H1 (cell line): ENCODE results near the gene ADSS1. TPM values are rescaled to one million over a fixed set of nuclear protein-coding genes. Genes with fewer than 3 reads are reported as not detected.

Experiments
- CTCF ChIA-PET: fragments of 300-600 bp; sonication (Branson Sonifier 250); formaldehyde crosslinking; loops from one replicate; lab custom pipeline; 2021; ENCODE audit not compliant: partially characterized antibody; lab: Charles Lee
- POLR2A ChIA-PET: fragments of 300-600 bp; sonication (Branson Sonifier 250); formaldehyde crosslinking; loops from one replicate; lab custom pipeline; 2021; ENCODE audit warnings: inconsistent platforms; ENCODE audit not compliant: partially characterized antibody; lab: Charles Lee
- DNase-seq, 2 experiments: peaks; one replicate each; pipeline versions ENCODE4 v3.0.0 to v3.0.0-alpha.2; 2010 to 2022; ENCODE audit warnings: low spot score in 2 of 2, low read depth in 1 of 2, mixed read lengths in 1 of 2
- FAIRE-seq: peaks from 2 replicates; lab custom pipeline; 2011; peaks lifted over from hg19 to GRCh38; lab: Jason Lieb, UNC
- H2AFZ ChIP-seq: 2 replicates; pipeline ENCODE4 v1.8.1; 2012; ENCODE audit warnings: low read length, inconsistent platforms
- H2AK5ac ChIP-seq: 2 replicates; pipeline ENCODE4 v1.6.1; 2013; ENCODE audit warnings: low read depth, low read length
- H2BK120ac ChIP-seq: replicated peaks from 2 replicates; pipeline ENCODE3; 2013; ENCODE audit warnings: low read depth, low read length, inconsistent platforms
- H2BK12ac ChIP-seq: 2 replicates; pipeline ENCODE4 v1.6.1; 2013; ENCODE audit warnings: low read depth, low read length
- H2BK15ac ChIP-seq: 2 replicates; pipeline ENCODE4 v1.6.1; 2013; ENCODE audit warnings: low read length
- H2BK20ac ChIP-seq: 2 replicates; pipeline ENCODE4 v1.6.1; 2013; ENCODE audit warnings: low read length
- H2BK5ac ChIP-seq: 2 replicates; pipeline ENCODE4 v1.6.1; 2013; ENCODE audit warnings: low read depth, low read length
- H3K14ac ChIP-seq: 2 replicates; pipeline ENCODE4 v1.6.1; 2013; ENCODE audit warnings: inconsistent platforms; ENCODE audit not compliant: insufficient read length
- H3K18ac ChIP-seq: 2 replicates; pipeline ENCODE4 v1.6.1; 2013; ENCODE audit warnings: low read length; ENCODE audit errors: extremely low read depth
- H3K23ac ChIP-seq: 2 replicates; pipeline ENCODE4 v1.6.1; 2013; ENCODE audit warnings: inconsistent platforms; ENCODE audit not compliant: insufficient read length
- H3K23me2 ChIP-seq: 2 replicates; pipeline ENCODE4 v1.6.1; 2013; ENCODE audit warnings: low read depth, low read length
- H3K27ac ChIP-seq: 2 replicates; pipeline ENCODE4 v1.6.1; 2011; ENCODE audit warnings: low read depth, low read length, inconsistent platforms
- H3K27me3 ChIP-seq, 4 experiments: replicated peaks in 1 of 4; 1 replicate in 1 of 4; 2 replicates in 3 of 4; pipeline versions ENCODE4 v1.6.1 to v1.8.1; 2011 to 2013; ENCODE audit warnings: low read length in 3 of 4, mild to moderate bottlenecking in 3 of 4, inconsistent platforms in 2 of 4, mixed read lengths in 2 of 4, moderate library complexity in 1 of 4; ENCODE audit not compliant: control insufficient read depth in 3 of 4, insufficient read depth in 3 of 4; ENCODE audit errors: extremely low read depth in 1 of 4
- H3K36me3 ChIP-seq, 4 experiments: 2 replicates each; pipeline versions ENCODE4 v1.6.1 to v1.8.1; 2011 to 2013; ENCODE audit warnings: mild to moderate bottlenecking in 4 of 4, low read length in 3 of 4, moderate library complexity in 2 of 4, control low read depth in 1 of 4, inconsistent platforms in 1 of 4; ENCODE audit not compliant: insufficient read depth in 4 of 4, control insufficient read depth in 2 of 4
- H3K4ac ChIP-seq: replicated peaks from 2 replicates; pipeline ENCODE3; 2013; ENCODE audit warnings: low read length, low read depth, mixed read lengths, inconsistent platforms; ENCODE audit not compliant: insufficient read length
- H3K4me1 ChIP-seq, 4 experiments: replicated peaks in 1 of 4; 1 replicate in 1 of 4; 2 replicates in 3 of 4; pipeline versions ENCODE4 v1.6.1 to v1.8.1; 2011 to 2013; ENCODE audit warnings: low read length in 3 of 4, inconsistent platforms in 2 of 4, mixed read lengths in 1 of 4; ENCODE audit not compliant: insufficient read depth in 4 of 4, control insufficient read depth in 3 of 4
- H3K4me2 ChIP-seq, 2 experiments: 2 replicates each; pipeline versions ENCODE4 v1.6.1 to v1.8.1; 2011 to 2013; ENCODE audit warnings: low read depth in 2 of 2, low read length in 2 of 2, control low read depth in 1 of 2, inconsistent platforms in 1 of 2, mild to moderate bottlenecking in 1 of 2; ENCODE audit not compliant: insufficient read depth in 1 of 2
- H3K4me3 ChIP-seq, 4 experiments: fragments of 200-600, 300-600 bp in 1 of 4; sonication (generic), shearing (Covaris generic), sonication (Bioruptor Twin) in 1 of 4; 2 replicates each; pipeline versions ENCODE4 v1.5.1 to v1.8.1; 2011 to 2016; ENCODE audit warnings: low read length in 4 of 4, low read depth in 3 of 4, control low read depth in 2 of 4, inconsistent platforms in 2 of 4, mild to moderate bottlenecking in 2 of 4, mixed read lengths in 1 of 4, moderate library complexity in 1 of 4; ENCODE audit not compliant: insufficient read depth in 2 of 4; ENCODE audit errors: extremely low read depth in 1 of 4
- H3K56ac ChIP-seq: replicated peaks from 2 replicates; pipeline ENCODE3; 2013; ENCODE audit warnings: low read depth, mild to moderate bottlenecking, mixed read lengths, low read length, inconsistent platforms; ENCODE audit not compliant: insufficient read length
- H3K79me1 ChIP-seq: 2 replicates; pipeline ENCODE4 v1.6.1; 2013; ENCODE audit warnings: low read depth, low read length, control low read depth
- H3K79me2 ChIP-seq, 2 experiments: 2 replicates each; pipeline versions ENCODE4 v1.6.1 to v1.8.1; 2012 to 2013; ENCODE audit warnings: low read length in 2 of 2, mild to moderate bottlenecking in 2 of 2, inconsistent platforms in 1 of 2; ENCODE audit not compliant: insufficient read depth in 2 of 2, control insufficient read depth in 1 of 2
- H3K9ac ChIP-seq, 4 experiments: replicated peaks in 1 of 4; 1 replicate in 1 of 4; 2 replicates in 3 of 4; pipeline versions ENCODE4 v1.6.1 to v1.8.1; 2011 to 2013; ENCODE audit warnings: low read depth in 3 of 4, low read length in 3 of 4, control low read depth in 2 of 4, mild to moderate bottlenecking in 2 of 4, moderate library complexity in 2 of 4, inconsistent platforms in 1 of 4; ENCODE audit errors: extremely low read depth in 1 of 4
- H3K9me3 ChIP-seq, 2 experiments: 2 replicates each; pipeline versions ENCODE4 v1.6.1 to v1.8.1; 2012 to 2013; ENCODE audit warnings: mild to moderate bottlenecking in 2 of 2, moderate library complexity in 2 of 2, control low read depth in 1 of 2, inconsistent platforms in 1 of 2, low read depth in 1 of 2, low read length in 1 of 2, mixed read lengths in 1 of 2; ENCODE audit not compliant: insufficient read depth in 2 of 2
- H4K20me1 ChIP-seq, 2 experiments: replicated peaks in 1 of 2; 2 replicates each; pipeline versions ENCODE3 to v1.8.1; 2011 to 2013; ENCODE audit warnings: inconsistent platforms in 2 of 2, low read length in 2 of 2, mild to moderate bottlenecking in 1 of 2; ENCODE audit not compliant: insufficient read depth in 2 of 2, control insufficient read depth in 1 of 2
- H4K5ac ChIP-seq: 2 replicates; pipeline ENCODE4 v1.6.1; 2013; ENCODE audit warnings: low read length, low read depth, mixed read lengths, inconsistent platforms; ENCODE audit not compliant: insufficient read length
- H4K8ac ChIP-seq: 2 replicates; pipeline ENCODE4 v1.8.0; 2013; ENCODE audit warnings: mild to moderate bottlenecking, moderate library complexity, low read length, inconsistent platforms; ENCODE audit not compliant: insufficient read depth; ENCODE audit errors: extremely low read depth
- H4K91ac ChIP-seq: replicated peaks from 2 replicates; pipeline ENCODE3; 2013; ENCODE audit warnings: low read length, mixed read lengths, inconsistent platforms; ENCODE audit not compliant: insufficient read length
- ASH2L ChIP-seq: fragments of 200-600, 300-600 bp; sonication (generic); IDR thresholded peaks from one replicate; pipeline ENCODE4 v1.7.1; 2017; ENCODE audit warnings: low read length
- CBX8 ChIP-seq: fragments of 300-800, 300-1000 bp; sonication (generic); IDR thresholded peaks from 2 replicates; pipeline ENCODE4 v1.7.1; 2016; ENCODE audit warnings: low read depth, low read length, borderline replicate concordance
- CEBPB ChIP-seq: IDR thresholded peaks from 2 replicates; pipeline ENCODE4 v1.6.1; 2012; ENCODE audit warnings: low read depth, low read length
- CTCF ChIP-seq, 3 experiments: IDR thresholded peaks; 1 replicate in 2 of 3; 2 replicates in 1 of 3; pipeline versions ENCODE4 v1.5.1 to v1.6.1; 2011; ENCODE audit warnings: low read length in 3 of 3, mild to moderate bottlenecking in 3 of 3, inconsistent platforms in 2 of 3, low read depth in 1 of 3, moderate library complexity in 1 of 3; ENCODE audit not compliant: insufficient read depth in 1 of 3; ENCODE audit errors: control extremely low read depth in 1 of 3
- POLR2A ChIP-seq, 2 experiments: IDR thresholded peaks; 1 replicate in 1 of 2; 2 replicates in 1 of 2; pipeline ENCODE4 v1.6.1; 2011; ENCODE audit warnings: low read depth in 2 of 2, low read length in 2 of 2, mild to moderate bottlenecking in 2 of 2; ENCODE audit errors: control extremely low read depth in 1 of 2
- POU5F1 ChIP-seq: IDR thresholded peaks from 2 replicates; pipeline ENCODE4 v1.6.1; 2011; ENCODE audit warnings: low read depth, mild to moderate bottlenecking, low read length, moderate library complexity
- RAD21 ChIP-seq, 2 experiments: IDR thresholded peaks in 1 of 2; conservative IDR thresholded peaks in 1 of 2; 2 replicates each; pipeline ENCODE4 v1.6.1; 2011; ENCODE audit warnings: low read depth in 2 of 2, low read length in 2 of 2, improper control_type of control experiment in 1 of 2, inconsistent platforms in 1 of 2, mild to moderate bottlenecking in 1 of 2, moderate library complexity in 1 of 2
- TEAD4 ChIP-seq: IDR thresholded peaks from 2 replicates; pipeline ENCODE4 v1.6.1; 2012; ENCODE audit warnings: low read depth, low read length, inconsistent platforms, mixed read lengths
- YY1 ChIP-seq: IDR thresholded peaks from 2 replicates; pipeline ENCODE4 v1.6.1; 2011; ENCODE audit warnings: low read depth, mild to moderate bottlenecking, low read length
- WGBS, 2 experiments: shearing (Covaris generic) in 1 of 2; methylation state at CpG; one replicate each; pipeline versions ENCODE4 v1.1.6 to v1.1.7; 2013 to 2015; ENCODE audit warnings: low lambda C conversion rate in 2 of 2, mixed read lengths in 2 of 2, inconsistent platforms in 1 of 2, low coverage in 1 of 2, missing lambda C conversion rate in 1 of 2; ENCODE audit not compliant: insufficient replicate concordance in 2 of 2, insufficient coverage in 1 of 2, insufficient read length in 1 of 2; ENCODE audit errors: extremely low coverage in 1 of 2, missing lambda C conversion rate in 1 of 2; 5-methylcytosine and 5-hydroxymethylcytosine counted together
- polyA plus RNA-seq, 7 experiments: library from polyadenylated mRNA; depleted of rRNA in 3 of 7; stranded (reverse) in 5 of 7; unstranded in 2 of 7; fragments of >200 nt in 5 of 7; fragments of 200-250 nt in 2 of 7; gene quantifications; 1 replicate in 5 of 7; 2 replicates in 1 of 7; 4 replicates in 1 of 7; pipeline versions ENCODE4 v1.2.1 to v1.2.3, GENCODE V29; 2011 to 2013; ENCODE audit warnings: missing spikeins in 2 of 7, mixed read lengths in 2 of 7
- total RNA-seq: library from RNA; stranded (reverse); fragmentation: NEBNext Ultra II Directional; extraction: Animal tissue kit (Norgen Biotek cat#: 25700); gene quantifications from 2 replicates; pipeline ENCODE4 v1.2.1, GENCODE V29; 2021

Gene ADSS1
- total and polyA plus RNA-seq, 2 of the 8 experiments (the other 6 are each of a cell fraction or from before 2014, with no cell fraction given) = 7.1 to 7.9 TPM

GRCh38 chr14:104776961-104777807, 53.2 kb downstream of the ADSS1 start:
- POLR2A ChIA-PET = interaction anchor here (0.9 kb wide), 1 partner anchor 17 kb away, joined by 4 read pairs; no protein-coding TSS in a partner anchor
- 85% methylated on average over 16 of the region's 16 CpGs; no CpG with 5 or more reads in 1 of the 2 experiments for WGBS, 2 experiments
- no peak overlapping the region for H4K5ac ChIP-seq
- peaks cover 0 to 3% of the 10 kb centered on the region in 2 experiments; a peak in 1 of 4 replicates for H3K9me3 ChIP-seq
- H2AFZ ChIP-seq = no peak overlapping the region
- H3K4me3 ChIP-seq = no peak overlapping the region
- no peaks in the 10 kb centered on the region for H3K79me2 ChIP-seq
- DNase-seq = peak in 1 of 2 experiments; percentile 62
- H3K14ac ChIP-seq = no peak overlapping the region
- no peaks in the 10 kb centered on the region for H3K27me3 ChIP-seq
- no peak overlapping the region for H2AK5ac ChIP-seq
- no peaks in the 10 kb centered on the region for H3K4me1 ChIP-seq
- CTCF ChIA-PET = interaction anchor here (0.9 to 4.9 kb wide), 9 partner anchors 8 to 122 kb away, joined by 3 to 35 read pairs (median 4); no protein-coding TSS in a partner anchor
- H3K9ac ChIP-seq = no peak overlapping the region
- no peak overlapping the region for H3K27ac ChIP-seq
- no peak overlapping the region; the same call in 1 of the 2 replicates for H2BK15ac ChIP-seq
- no peak for FAIRE-seq
- peaks cover 0 to 15% (median 1%) of the 10 kb centered on the region in 4 experiments; a peak in 5 of 8 replicates for H3K36me3 ChIP-seq
- no peak overlapping the region for H3K4ac ChIP-seq
- no peak overlapping the region for H4K8ac ChIP-seq
- no peak overlapping the region for H3K4me2 ChIP-seq
- no peaks in the 10 kb centered on the region for H3K23me2 ChIP-seq
- H4K20me1 ChIP-seq = peaks cover 8 to 21% of the 10 kb centered on the region in 2 experiments
- H2BK12ac ChIP-seq = no peak overlapping the region
- H3K18ac ChIP-seq = no peak overlapping the region
- no peak overlapping the region for H3K56ac ChIP-seq
- H3K79me1 ChIP-seq = no peaks in the 10 kb centered on the region
- H4K91ac ChIP-seq = no peak overlapping the region
- no peak overlapping the region for H2BK20ac ChIP-seq
- H2BK5ac ChIP-seq = no peak overlapping the region
- no peak overlapping the region for H2BK120ac ChIP-seq
- no peak overlapping the region for H3K23ac ChIP-seq
- no peak for TF ChIP-seq ASH2L
- TF ChIP-seq CTCF (IDR thresholded peaks at IDR 0.05; ENCODE audit: control extremely low read depth in 1 of 3, insufficient read depth in 1 of 3, low read depth in 1 of 3, low read length in 3 of 3) = peak in 2 of 3 experiments; percentile 39 to 40; a peak in 3 of 4 replicates
- TF ChIP-seq POLR2A (IDR thresholded peaks at IDR 0.05; ENCODE audit: control extremely low read depth in 1 of 2, low read depth in 2 of 2, low read length in 2 of 2) = no peak
- TF ChIP-seq YY1 = no peak
- TF ChIP-seq CBX8 = no peak
- TF ChIP-seq RAD21 (IDR thresholded peaks at IDR 0.05 in 1 of 2, conservative IDR thresholded peaks at IDR 0.05 in 1 of 2; ENCODE audit: low read depth in 2 of 2, low read length in 2 of 2) = peak; percentile 10 to 36; a peak in 2 of 4 replicates
- 0 out of 2 replicates have a peak, but pooled peaks have one; percentile 60 for TF ChIP-seq TEAD4
- no peak for TF ChIP-seq POU5F1
- no peak for TF ChIP-seq CEBPB
